GM18505 (cell line): Measurements from ENCODE around the gene SPSB2.
A peak's percentile ranks its signal among the peaks of the same experiment; 100 is the strongest.

Source experiments
- ATAC-seq: cut with Tn5 transposase; IDR thresholded peaks from one replicate; pipeline ENCODE4 v1.9.1; 2021; ENCODE audit not compliant: unreplicated experiment
- POLR2A ChIP-seq: IDR thresholded peaks from 4 replicates; pipeline ENCODE4 v1.6.1; 2011; ENCODE audit warnings: borderline replicate concordance; ENCODE audit not compliant: insufficient read depth, insufficient read length; ENCODE audit errors: extremely low read depth

SPSB2 gene

GRCh38 chr12:6860942-6861341, 12.2 kb downstream of the SPSB2 start:
- no peak for TF ChIP-seq POLR2A
- ATAC-seq: no peak

DNA sequence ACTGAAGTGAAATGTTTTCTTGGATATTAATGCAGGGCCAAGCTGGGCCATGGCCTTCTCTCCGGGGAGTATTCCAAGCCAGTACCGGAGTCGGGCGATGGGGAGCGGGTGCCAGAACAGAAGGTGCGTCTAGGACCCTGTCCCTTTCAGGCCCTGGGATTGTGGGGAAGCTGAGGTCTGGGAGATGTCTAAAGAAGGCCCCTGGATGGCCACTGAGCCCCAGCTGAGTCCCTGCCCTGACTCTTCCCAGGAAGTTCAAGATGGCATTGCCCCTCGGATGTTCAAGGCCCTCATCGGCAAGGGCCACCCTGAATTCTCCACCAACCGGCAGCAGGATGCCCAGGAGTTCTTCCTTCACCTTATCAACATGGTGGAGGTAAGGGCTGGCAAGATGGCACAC, 13.0 kb downstream of the SPSB2 start:
- no peak for ATAC-seq
- TF ChIP-seq POLR2A: no peak

GRCh38 chr12:6858799-6859198, 14.3 kb downstream of the SPSB2 start:
- no peak for TF ChIP-seq POLR2A
- no peak for ATAC-seq

DNA sequence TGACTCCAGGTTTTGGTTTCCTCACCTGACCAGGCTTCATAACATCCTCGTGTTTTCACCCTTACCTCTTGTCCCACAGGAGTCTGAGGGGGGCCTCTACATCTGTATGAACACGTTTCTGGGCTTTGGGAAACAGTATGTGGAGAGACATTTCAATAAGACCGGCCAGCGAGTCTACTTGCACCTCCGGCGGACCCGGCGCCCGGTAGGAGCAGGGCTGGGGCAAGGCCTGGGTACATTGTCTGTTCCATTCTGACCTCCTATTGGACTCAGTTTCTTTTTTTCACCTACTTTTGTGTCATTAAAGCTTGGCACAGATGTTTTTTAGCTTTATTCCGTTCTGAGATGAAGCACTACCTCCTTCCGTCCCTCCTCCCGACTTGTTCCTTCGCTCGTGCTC, 17.8 kb downstream of the SPSB2 start:
- ATAC-seq: no peak
- TF ChIP-seq POLR2A: no peak

DNA sequence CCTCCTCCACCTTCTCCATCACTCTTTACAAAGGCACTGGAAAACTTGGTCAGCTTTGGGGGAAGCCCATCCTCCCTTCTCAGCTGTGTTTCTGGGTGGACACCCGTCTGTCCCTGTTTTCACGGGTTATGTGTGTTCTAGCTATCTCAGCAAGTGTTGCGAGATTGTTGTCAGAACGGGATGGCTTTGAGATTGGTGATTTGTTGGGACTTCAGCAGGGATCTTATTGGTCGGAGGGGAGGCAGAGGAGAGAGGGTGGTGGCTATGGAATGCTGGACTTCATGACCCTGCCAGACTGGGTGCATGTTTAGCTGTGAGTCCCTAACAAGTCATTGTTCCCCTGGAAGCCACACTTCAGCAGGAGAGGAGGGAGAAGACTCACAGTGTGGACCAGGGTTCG, 19.1 kb downstream of the SPSB2 start:
- TF ChIP-seq POLR2A: no peak
- ATAC-seq: no peak

DNA sequence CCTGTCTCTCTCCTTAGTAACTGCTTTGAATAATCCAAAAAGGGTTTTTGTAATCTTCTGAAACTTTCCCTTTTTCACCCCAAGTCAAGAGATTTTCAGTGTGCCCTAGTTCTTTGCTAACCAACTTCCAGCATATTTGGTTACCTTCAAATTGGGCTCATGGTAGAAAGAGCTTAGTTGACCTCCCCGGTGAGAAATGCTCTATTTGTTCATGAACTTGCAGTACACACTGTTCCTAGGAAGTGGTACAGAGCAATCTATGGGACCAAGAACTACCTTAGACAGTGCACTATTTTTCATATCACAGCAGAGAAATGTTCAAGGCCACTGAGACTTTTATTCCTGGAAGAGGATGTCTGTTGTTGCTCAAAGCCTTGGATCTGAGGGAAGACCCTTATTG, 19.5 kb downstream of the SPSB2 start:
- ATAC-seq: no peak
- no peak for TF ChIP-seq POLR2A

DNA sequence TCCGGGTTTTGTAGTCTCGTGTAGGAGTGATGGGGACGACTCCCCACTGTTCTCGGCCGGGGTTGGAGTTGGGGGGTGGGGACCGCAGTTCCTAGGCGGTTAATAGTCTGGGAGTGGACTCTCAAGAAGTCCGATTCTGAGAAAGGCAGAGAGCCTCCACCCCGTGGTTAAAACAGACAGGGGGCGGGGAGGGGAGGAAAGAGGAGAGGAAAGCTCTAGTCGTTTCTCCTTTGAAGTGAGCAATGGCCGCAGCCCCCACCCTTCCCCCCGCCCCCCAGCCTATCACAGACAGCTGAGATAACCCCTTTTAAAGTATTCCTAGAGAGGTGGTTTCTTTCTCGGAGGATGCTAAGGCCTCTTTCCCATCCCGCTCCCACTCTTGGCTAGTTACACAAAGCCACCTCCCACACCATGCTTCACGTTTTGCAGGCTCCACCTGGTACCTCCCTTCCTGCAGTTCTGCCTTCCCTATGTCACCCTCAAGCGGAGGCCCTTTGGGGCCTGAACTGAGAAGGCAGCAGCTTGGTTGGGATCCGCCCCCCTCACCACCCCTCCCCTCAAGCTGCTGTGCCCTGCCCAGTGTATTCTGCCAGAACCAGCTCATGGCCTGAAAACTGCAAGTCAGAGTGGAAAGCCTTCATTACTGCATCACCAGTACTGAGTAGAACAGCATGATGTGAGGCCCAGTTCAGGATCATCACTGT, 20.3 kb downstream of the SPSB2 start:
- no peak for ATAC-seq
- TF ChIP-seq POLR2A: no peak

DNA sequence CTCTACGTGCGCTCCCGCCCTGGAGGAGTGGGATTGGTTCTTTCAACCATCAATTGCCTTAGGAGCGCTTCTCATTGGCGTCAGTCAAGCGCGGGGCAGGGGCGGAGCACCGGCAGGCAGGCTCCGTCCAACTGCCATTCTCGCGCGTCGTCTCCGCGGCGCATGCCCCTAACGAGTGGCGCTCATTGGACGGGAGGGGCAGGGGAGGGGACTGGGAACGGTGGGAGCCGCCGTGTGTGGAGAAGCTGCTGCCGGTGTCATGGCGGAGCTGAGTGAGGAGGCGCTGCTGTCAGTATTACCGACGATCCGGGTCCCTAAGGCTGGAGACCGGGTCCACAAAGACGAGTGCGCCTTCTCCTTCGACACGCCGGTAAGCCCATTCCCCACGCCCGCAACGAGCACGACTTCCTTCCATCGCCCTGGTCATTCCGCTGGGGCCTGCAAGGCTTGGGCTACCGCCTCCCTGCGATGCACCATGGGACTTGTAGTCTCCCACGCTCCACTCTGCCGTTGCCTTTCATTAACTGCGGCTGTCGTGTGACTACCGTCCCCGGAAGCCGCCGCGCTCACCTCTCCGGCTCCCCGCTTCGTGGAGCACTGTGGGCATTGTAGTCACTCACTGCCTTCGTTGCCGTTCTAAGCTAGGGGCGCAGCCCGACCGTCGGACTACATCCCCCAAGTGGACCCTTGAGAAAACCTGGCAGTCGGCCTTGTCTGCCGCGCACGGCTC, 21.0 kb downstream of the SPSB2 start, which contains the start of gene USP5:
Gene USP5 (plus strand): TSS at position 230 of the 730 bp plus-strand sequence. CDS start 30 bp downstream, at position 260.
- TF ChIP-seq POLR2A: peak; percentile 86
- ATAC-seq: peak; percentile 68

- TF ChIP-seq POLR2A: peak; percentile 94
- peak; percentile 48 for ATAC-seq
These were observed 21.8 kb downstream of the SPSB2 start, which contains the start of gene CDCA3 for GRCh38 chr12:6851153-6851920. CDCA3 (minus strand) TSS chr12:6851286; CDS start chr12:6850952, 334 bp downstream.

- no peak for ATAC-seq
- no peak for TF ChIP-seq POLR2A
These were observed 22.3 kb downstream of the SPSB2 start for GRCh38 chr12:6850796-6851152.

DNA sequence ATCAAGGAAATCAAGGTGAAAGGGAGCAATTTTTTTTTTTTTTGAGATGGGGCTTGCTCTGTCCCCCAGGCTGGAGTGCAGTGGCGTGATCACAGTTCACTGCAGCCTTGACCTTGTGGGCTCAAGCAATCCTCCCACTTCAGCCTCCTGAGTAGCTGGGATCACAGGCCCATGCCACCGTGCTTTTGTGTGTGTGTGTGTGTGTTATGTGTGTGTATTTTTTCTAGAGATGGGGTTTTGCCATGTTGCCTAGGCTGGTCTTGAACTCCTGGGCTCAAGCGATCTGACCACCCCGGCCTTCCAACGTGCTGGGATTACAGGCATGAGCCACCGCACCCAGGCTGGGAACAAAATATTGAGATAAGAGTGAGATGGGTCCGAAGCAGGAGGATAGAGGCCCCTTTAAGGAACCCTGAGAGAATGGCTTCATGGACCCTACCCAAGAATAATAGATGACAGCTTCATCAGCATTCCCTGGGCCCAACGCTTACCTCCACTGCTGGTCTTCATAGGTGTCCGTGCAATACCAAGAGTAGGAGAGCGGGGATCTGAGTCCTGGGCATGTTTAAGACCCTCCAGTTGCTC, 23.0 kb downstream of the SPSB2 start:
- ATAC-seq: no peak
- TF ChIP-seq POLR2A: no peak

DNA sequence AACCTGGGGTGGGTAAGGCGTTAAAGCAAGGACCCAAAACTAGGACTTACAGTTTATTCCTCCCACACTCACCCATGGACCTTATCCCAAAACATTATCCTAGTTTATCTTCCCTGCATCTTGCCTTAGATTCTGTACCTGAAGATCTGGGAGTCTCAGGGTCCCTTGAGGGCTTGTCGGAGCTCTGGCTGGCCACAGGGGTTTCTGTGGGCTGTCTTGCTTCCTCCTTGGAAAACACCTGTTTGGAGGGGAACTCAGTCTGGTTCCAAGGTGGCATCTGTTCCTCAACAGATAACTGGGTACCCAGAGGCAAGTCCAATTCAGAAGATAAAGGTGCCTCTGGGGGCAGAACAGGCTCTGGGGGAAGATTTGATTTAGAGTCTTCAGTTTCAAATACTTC, 23.7 kb downstream of the SPSB2 start:
- TF ChIP-seq POLR2A: no peak
- no peak for ATAC-seq

GRCh38 chr12:6847676-6848075, 25.4 kb downstream of the SPSB2 start:
- no peak for TF ChIP-seq POLR2A
- ATAC-seq: no peak
